DMS153 treated with DMSO at 0.1 percent for 48 hours (cell line): ENCODE measurements around the gene ALDH9A1.
"Not testable (repeated sequence)": the region's sequence is repeated elsewhere in the genome, so short reads cannot be mapped to it uniquely, and the experiment has no call there.

Source experiments
- DNase-seq: peaks from one replicate; lab custom pipeline; 2025; ENCODE audit not compliant: unreplicated experiment; lab: John Stamatoyannopoulos, UW

ALDH9A1 gene

DNA sequence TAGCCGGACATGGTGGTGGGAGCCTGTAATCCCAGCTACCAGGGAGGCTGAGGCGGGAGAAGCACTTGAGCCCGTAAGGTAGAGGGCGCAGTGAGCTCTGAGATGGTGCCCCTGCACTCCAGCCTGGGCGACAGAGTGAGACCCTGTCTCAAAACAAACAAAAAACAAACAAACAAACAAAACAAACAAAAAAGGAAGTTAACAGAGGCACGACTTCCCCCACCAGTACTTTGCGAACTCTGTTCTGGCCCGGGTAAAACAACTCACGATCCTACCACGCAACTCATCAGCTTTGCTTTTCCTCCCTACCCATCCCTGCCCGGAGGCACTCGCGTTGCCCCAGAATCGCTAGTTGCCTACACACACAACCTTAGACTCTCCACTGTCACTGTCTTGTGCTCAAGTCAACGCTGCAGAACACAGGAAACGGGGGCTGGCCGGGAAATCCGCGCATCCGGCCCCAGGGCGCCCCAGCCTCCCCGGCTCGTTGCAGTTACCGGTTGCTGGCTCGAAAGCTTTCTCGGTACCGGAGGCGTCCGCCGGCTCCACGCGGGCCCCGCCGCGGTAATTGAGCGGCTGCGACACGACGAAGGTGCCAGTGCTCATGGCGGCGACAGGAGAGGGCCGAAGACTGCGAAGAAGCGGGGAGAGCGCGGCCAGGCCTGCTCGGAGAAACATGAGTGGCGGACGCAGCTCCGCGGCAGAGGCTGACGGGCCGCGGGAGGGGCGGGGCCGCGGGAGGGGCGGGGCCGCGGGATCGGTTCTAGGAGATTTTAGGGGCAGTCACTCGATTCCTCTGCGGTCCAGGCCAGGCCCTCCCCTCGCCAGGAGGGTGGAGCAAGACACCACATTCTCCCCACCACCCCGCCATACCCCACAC, at the start of gene ALDH9A1:
TSS of gene ALDH9A1 (minus strand) at position 682 of the 880 bp plus-strand sequence. CDS start at position 678, 4 bp downstream.
- peak; percentile 77 for DNase-seq

- no peak for DNase-seq
Observed at GRCh38 chr1:165747632-165748447, 49.5 kb upstream of the ALDH9A1 start.

GRCh38 chr1:165744913-165745312, 46.6 kb upstream of the ALDH9A1 start:
- DNase-seq, result not testable (repeated sequence)

GRCh38 chr1:165742194-165742593, 43.8 kb upstream of the ALDH9A1 start:
- DNase-seq, result no peak

- peak; percentile 37 for DNase-seq
Observed at GRCh38 chr1:165738794-165739193, 40.4 kb upstream of the ALDH9A1 start.

GRCh38 chr1:165737196-165737595, 38.8 kb upstream of the ALDH9A1 start:
- DNase-seq, result no peak

- DNase-seq, result no peak
Observed at GRCh38 chr1:165734906-165735305, 36.5 kb upstream of the ALDH9A1 start.

GRCh38 chr1:165726841-165727240, 28.5 kb upstream of the ALDH9A1 start:
- DNase-seq, result no peak

GRCh38 chr1:165726169-165726568, 27.8 kb upstream of the ALDH9A1 start:
- no peak for DNase-seq

GRCh38 chr1:165717918-165718515, 19.7 kb upstream of the ALDH9A1 start:
- peak; percentile 49 for DNase-seq

DNA sequence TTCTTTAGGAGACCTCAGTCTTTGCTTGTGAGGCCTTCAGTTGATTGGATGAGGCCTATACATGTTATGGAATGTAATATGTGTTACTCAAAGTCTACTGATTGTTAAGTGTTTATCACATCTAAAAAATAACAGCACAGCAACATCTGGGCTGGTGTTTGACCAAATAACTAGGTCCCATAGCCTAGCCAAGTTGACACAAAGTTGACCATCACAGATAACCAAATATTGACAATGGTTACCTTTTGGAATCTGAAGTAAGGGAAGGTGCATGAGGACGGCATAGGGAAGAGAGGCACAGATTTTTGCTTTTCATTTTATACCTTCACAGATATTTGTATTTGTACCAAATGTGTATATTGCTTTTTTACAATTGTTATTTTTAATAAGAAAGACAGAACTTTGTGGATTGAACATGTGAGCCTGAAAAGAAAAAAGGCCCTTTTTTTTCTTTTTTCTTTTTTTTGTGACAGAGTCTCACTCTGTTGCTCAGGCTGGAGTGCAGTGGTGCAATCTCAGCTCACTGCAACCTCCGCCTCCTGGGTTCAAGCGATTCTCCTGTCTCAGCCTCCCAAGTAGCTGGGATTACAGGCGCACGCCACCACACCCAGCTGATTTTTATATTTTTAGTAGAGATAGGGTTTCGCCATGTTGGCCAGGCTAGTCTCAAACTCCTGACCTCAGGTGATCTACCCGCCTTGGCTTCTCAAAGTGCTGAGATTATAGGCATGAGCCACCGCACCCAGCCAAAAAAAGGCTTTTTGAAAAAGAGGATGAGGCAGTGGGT, 18.1 kb upstream of the ALDH9A1 start:
- DNase-seq, result not testable (repeated sequence)

GRCh38 chr1:165712764-165713163, 14.4 kb upstream of the ALDH9A1 start:
- DNase-seq, result no peak

DNA sequence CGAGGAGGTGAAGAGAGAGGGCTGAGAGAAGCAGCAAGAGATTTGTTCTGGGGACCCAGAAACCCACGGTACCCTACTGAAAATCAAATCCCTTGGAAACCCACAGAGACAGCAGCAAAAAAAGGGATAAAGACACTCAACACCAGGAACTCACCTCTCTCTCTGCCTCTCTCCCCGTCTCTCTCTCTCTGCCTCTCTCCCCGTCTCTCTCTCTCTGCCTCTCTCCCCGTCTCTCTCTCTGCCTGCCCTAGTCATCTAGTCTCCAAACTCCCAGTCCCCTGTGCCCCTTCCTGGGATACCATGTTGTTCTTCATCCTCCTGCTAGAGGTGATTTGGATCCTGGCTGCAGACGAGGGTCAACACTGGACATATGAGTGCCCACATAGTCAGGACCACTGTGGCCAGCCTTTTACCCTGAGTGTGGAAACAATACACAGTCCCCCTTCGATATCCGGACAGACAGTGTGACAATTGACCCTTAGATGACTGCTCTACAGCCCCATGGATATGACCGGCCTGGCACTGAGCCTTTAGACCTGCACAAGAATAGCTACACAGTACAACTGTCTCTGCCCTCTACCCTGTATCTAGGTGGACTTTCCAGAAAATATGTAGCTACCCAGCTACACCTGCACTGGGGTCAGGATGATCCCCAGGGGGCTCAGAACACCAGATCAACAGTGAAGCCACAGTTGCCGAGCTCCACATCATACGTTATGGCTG, 9.8 kb upstream of the ALDH9A1 start:
- no peak for DNase-seq

DNA sequence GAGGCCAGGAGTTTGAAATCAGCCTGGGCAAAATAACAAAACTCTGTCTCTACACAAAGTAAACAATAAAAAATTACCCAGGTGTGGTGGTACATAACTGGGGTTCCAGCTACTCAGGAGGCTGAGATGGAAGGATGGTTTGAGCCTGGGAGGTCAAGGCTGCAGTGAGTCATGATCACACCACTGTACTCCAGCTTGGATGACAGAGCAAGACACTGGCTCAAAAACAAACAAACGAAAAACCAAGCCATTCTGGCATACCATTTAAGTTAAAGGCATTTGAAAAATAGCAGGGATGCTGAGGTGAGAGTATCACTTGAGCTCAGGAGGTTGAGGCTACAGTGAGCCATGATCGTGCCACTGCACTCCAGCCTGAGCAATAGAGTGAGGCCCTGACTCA, 5.3 kb upstream of the ALDH9A1 start:
- DNase-seq, result no peak

- not testable (repeated sequence) for DNase-seq
Observed at GRCh38 chr1:165701922-165702321, 3.6 kb upstream of the ALDH9A1 start.

DNA sequence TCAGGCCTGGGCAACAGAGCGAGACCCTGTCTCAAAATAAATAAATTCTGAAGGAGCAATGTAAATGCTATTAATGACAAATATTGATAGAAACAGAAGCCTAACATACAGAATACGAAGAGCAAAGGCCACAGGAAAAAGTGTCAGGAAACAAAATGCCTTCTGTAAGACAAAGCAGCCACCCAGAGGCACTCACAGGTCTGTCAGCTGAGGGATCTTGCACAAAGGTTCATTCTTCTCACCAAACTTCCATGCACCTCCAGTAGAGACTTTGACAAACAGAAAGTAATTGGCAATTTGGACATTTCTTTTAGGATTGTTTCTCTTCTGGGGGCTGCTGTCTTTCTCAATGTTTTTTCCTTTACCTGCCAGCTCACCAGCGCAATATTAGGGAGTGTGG, 1.2 kb upstream of the ALDH9A1 start:
- DNase-seq, result no peak

- no peak for DNase-seq
Observed at GRCh38 chr1:165698761-165699052, 345 bp upstream of the ALDH9A1 start.

DNA sequence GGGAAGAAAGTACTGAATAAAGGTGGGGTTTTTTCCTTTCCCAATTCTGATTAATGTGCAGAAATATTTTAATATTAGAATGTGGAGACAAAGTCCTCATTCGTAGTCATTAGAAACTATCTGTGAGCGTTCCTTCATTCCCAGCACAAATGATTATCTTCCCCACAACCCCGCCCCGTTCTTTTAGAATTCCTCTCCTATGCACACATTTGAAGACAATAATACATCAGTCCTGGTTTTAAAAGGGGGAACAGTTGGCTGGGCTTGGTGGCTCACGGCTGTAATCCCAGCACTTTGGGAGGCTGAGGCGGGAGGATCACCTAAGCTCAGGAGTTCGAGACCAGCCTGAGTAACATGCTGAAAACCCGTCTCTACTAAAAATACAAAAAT, 876 bp downstream of the ALDH9A1 start:
- DNase-seq, result no peak

DNA sequence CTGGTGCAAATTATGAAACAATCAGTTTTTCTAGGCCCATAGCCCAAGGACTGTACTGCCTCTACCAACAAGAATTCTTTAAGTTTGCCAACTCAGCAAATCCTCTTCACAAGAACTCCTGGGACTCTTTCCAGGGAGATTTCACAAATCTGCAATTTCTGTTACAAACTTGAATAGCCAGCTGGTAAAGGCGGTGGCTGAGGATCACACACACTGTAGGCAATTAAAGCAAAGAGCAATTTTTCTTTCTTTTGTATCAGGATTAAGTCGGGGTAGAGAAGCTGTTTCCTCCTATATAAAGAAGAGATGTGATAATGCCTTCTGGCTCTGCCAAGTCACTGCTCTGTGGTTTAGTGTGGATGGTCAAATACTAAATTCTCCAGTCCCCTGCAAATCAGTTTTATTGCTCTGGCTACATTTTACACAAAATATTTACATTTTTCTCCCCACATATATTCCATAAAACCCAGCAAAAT, 1.7 kb downstream of the ALDH9A1 start:
- no peak for DNase-seq

DNA sequence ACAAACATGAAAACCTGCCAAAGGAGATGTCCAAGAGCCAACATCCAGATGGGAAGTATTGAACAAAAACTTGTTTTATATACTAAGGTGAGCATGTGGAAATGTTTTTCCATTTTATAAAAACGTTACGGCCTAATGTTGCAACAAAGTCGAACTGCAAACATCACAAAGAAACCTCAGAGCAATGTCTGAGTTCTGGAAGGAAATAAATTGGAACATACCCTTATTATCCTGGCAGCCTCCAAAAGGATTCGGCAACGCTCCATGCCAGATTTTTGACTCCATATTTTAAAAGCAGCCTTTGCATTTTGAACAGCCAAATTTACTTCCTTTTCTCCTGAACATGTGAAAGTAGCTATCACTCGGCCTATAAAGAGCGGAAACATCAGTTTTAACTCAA, 3.3 kb downstream of the ALDH9A1 start:
- DNase-seq, result no peak
